SIG-M5 treated with dmso at 0.1 percent for 504 hours (cell line): ENCODE data around the gene ARMC6.

Experiments
- DNase-seq: peaks from one replicate; lab custom pipeline; 2025; ENCODE audit not compliant: unreplicated experiment; lab: John Stamatoyannopoulos, UW

The ARMC6 gene

GRCh38 chr19:19054315-19054938 lies 21.0 kb downstream of the ARMC6 start:
- DNase-seq, result no peak

- no peak for DNase-seq
These were observed 21.6 kb downstream of the ARMC6 start for GRCh38 chr19:19054939-19055440.

GRCh38 chr19:19055701-19056100 lies 22.3 kb downstream of the ARMC6 start:
- no peak for DNase-seq

- DNase-seq, result no peak
These were observed 23.4 kb downstream of the ARMC6 start for GRCh38 chr19:19056636-19057275.

GRCh38 chr19:19057317-19057716 lies 23.9 kb downstream of the ARMC6 start:
- DNase-seq, result no peak

- DNase-seq, result no peak
These were observed 24.3 kb downstream of the ARMC6 start for GRCh38 chr19:19057720-19058119.

- DNase-seq, result no peak
These were observed 25.8 kb downstream of the ARMC6 start for GRCh38 chr19:19059018-19059836.

GRCh38 chr19:19059837-19060611 lies 26.6 kb downstream of the ARMC6 start:
- DNase-seq, result no peak

- no peak for DNase-seq
These were observed 28.1 kb downstream of the ARMC6 start for GRCh38 chr19:19061506-19061905.

GRCh38 chr19:19062454-19063182 lies 29.2 kb downstream of the ARMC6 start:
- no peak for DNase-seq

- peak; percentile 99 for DNase-seq
These were observed 30.0 kb downstream of the ARMC6 start, which contains the start of gene SLC25A42 for GRCh38 chr19:19063183-19064097. Gene SLC25A42, plus strand, starts transcription at chr19:19063994. Its CDS starts 32,131 bp downstream, at chr19:19096125.

GRCh38 chr19:19064098-19064722 lies 30.8 kb downstream of the ARMC6 start:
- no peak for DNase-seq

- DNase-seq, result no peak
These were observed 31.7 kb downstream of the ARMC6 start for GRCh38 chr19:19064811-19065745.

- DNase-seq, result no peak
These were observed 34.1 kb downstream of the ARMC6 start for GRCh38 chr19:19067276-19068072.

- DNase-seq, result no peak
These were observed 35.6 kb downstream of the ARMC6 start for GRCh38 chr19:19068659-19069654.

GRCh38 chr19:19071897-19072296 lies 38.5 kb downstream of the ARMC6 start:
- DNase-seq, result no peak
